Erythroblast (primary cell): Measurements from ENCODE around the gene BAAT.

Experiments used
- DNase-seq, 2 experiments: peaks; one replicate each; lab custom pipeline; 2025; lab: John Stamatoyannopoulos, UW
- GATA1 ChIP-seq: IDR thresholded peaks from 2 replicates; pipeline ENCODE4 v1.6.1; 2011; ENCODE audit warnings: low read depth, mild to moderate bottlenecking, control low read depth, low read length, moderate library complexity
- POLR2A ChIP-seq: IDR thresholded peaks from 2 replicates; pipeline ENCODE4 v1.6.1; 2011; ENCODE audit warnings: mild to moderate bottlenecking, low read length

The BAAT gene

DNA sequence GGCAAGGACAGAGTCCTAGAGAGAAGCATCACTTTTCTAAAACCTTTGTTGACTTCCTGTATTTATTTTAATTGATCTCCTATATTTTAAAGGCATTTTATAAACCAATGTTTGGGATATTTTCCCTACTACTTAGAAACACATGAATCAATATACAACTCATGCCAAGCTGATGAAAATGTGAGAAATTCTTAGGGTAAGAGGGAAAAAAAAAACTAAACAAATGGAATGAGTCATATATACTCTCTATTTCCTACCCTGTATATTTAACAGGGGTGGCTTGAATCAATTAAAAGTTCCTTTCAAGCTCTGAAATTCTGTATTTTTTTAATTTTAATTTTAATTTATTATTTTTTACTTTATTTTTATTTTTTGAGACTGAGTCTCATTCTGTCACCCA lies 19.6 kb downstream of the BAAT start:
- DNase-seq = no peak
- TF ChIP-seq GATA1 (no peak), POLR2A (no peak)

GRCh38 chr9:101362450-101362849 lies 22.4 kb downstream of the BAAT start:
- peak in 1 of 2 experiments; percentile 65 for DNase-seq
- no peak for TF ChIP-seq GATA1
- no peak for TF ChIP-seq POLR2A

DNA sequence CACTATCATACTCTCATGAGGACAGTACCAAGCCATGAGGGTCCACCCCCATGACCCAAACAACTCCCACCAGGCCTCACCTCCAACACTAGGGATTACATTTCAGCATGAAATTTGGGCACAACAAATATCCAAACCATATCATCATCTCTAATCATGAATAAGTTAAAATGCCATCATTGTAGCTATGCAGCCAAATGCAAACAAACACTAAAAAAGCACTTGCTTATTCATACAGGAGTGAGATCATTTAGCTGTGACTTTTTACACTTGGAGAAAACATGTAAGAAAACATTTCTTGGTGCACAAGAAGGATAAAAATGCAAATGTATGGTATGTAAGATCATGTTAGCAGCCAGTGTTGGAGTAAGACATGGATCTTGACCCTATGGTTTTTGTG lies 24.2 kb downstream of the BAAT start:
- no peak for DNase-seq

DNA sequence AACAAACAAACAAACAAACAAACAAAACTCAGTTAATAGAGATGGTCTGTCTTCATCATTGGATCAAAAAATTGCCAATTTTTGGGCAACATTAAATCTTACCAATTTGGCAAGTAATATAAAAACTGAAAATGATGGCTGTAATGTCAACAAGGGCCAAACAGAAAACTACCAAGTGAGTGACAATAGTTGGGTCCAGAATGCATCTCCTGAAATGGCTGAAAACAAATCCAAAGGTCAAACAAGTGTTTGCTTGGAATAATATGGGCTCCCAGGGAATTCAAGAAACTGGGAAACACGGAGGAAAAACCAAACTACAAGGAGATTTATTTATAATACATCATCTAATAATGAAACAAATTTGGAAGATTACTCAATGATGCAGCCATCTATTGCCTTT lies 25.1 kb downstream of the BAAT start:
- no peak for DNase-seq
- TF ChIP-seq POLR2A (no peak), GATA1 (no peak)

More for the DNA sequence above, 24.2 kb downstream of the BAAT start:
- TF ChIP-seq GATA1 = no peak
- no peak for TF ChIP-seq POLR2A

DNA sequence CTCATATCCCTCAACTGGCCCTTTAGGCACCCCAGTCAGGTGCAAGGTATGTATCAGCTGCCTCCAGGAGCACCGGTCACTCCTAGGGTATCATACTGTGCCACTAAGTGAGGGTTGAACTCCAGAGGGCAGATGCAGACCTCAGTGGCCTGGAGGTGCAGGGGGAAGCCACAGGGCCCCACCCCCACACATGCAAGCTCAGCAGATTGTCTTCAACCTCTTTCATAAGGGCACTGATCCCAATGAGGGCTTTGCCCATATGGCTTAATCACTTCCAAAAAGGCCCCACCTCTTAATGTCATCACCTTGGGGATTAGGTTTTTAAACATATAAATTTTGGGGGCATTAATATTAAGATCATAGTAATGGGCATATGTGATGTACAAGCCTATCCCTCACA lies 28.2 kb downstream of the BAAT start:
- no peak for TF ChIP-seq GATA1
- no peak for TF ChIP-seq POLR2A
- no peak for DNase-seq

GRCh38 chr9:101354765-101355708 lies 29.8 kb downstream of the BAAT start:
- DNase-seq = no peak
- TF ChIP-seq POLR2A = no peak
- no peak for TF ChIP-seq GATA1

DNA sequence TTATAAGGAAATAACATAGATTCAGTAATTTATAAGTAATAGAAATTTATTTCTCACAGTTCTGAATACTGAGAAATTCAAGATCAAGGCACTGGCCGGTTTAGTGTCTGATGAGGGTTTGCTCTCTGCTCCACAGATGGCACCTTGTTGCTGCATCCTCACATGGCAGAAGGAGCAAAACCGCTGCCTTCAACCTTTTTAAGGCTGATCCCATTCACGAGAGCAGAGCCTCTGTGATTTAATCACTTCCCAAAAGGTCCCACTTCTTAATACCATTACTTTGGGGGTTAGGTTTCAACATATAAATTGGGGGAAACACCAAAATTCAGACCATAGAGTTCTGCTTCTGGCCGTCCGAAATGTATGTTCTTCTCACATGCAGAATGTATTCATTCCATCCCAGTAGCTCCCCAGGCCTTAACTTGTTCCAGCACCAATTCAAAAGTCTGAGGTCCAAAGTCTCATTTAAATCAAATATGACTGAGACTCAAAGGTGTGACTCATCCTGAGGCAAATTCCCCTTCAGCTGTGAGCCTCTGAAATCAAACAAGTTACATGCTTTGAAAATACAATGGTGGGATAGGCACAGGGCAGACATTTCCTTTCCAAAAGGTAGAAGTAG lies 30.6 kb downstream of the BAAT start:
- DNase-seq = no peak
- TF ChIP-seq GATA1 (no peak), POLR2A (no peak)

- TF ChIP-seq GATA1 (no peak), POLR2A (no peak)
- no peak for DNase-seq
These were observed 31.1 kb downstream of the BAAT start for GRCh38 chr9:101353683-101354082.

DNA sequence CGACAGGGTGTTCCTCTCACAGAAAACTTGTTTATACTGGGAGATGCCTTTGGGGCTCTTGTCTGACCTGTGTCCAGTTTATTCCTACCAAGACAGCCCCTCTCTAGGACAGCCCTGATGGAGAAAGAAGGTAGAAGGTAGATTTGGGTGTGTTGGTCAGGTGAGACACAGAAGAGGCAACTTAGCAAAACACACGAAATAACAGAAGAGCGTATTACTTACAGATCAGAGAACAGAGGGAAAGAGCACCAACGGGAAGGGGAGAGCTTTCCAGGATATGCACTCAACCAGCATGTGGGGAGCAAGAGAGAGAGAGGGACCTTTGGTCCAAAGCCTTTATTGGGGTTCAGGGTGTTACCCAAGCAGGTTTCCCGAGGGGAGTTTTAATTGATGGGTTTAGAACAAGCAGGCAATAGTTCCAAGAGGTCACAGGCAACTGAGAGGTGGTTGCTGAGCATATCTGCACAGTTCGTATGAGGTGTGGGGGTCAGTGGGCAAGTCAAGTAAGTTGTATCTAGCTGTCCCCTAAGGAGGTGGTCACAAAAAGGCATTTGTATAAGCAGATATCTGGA lies 31.8 kb downstream of the BAAT start:
- DNase-seq = no peak

DNA sequence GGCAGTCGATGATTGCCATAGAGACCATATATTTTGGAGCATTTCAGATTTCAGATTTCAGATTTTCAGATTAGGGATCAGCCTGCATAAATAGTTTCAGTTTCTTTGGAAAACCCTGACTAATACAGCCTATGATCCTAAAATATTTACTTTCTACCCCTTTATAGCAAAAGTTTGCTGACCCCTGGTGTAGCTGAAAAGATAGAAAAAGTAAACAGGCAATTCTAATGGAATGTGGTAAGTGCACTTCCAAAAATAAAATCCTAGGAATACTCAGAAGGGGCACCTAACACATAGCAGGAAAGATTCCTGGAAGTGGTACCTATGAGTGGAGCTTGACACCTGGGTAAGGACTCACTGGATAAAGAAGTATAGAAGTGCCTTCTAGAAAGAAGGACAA lies 34.5 kb downstream of the BAAT start:
- DNase-seq = no peak
- TF ChIP-seq POLR2A (no peak), GATA1 (no peak)

More for the DNA sequence above, 31.8 kb downstream of the BAAT start:
- no peak for TF ChIP-seq GATA1
- TF ChIP-seq POLR2A = no peak

- DNase-seq = no peak
- TF ChIP-seq POLR2A (no peak), GATA1 (no peak)
These were observed 42.2 kb downstream of the BAAT start for GRCh38 chr9:101342595-101342994.

DNA sequence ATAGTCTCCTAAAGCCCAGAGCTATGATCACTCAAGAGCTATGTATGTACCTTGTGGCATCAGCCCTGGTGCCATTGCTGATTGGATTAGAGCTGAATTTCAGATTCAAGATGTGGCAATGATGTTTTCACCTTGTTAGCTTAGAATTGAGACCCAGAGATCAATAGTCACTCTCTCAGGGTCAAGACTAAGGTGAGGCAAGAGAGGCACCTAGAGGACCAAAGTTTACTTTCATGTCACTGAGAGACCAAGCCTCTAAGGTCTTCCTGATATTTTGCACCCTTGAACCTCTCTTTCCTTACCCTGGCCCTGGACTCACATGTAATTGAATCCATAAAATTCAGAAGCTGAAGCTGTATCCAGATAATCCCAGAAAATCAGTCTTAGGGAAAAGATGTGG lies 42.8 kb downstream of the BAAT start:
- no peak for DNase-seq
- TF ChIP-seq GATA1 (no peak), POLR2A (no peak)

- no peak for TF ChIP-seq GATA1
- no peak for TF ChIP-seq POLR2A
- DNase-seq = no peak
These were observed 47.6 kb downstream of the BAAT start for GRCh38 chr9:101337237-101337636.

DNA sequence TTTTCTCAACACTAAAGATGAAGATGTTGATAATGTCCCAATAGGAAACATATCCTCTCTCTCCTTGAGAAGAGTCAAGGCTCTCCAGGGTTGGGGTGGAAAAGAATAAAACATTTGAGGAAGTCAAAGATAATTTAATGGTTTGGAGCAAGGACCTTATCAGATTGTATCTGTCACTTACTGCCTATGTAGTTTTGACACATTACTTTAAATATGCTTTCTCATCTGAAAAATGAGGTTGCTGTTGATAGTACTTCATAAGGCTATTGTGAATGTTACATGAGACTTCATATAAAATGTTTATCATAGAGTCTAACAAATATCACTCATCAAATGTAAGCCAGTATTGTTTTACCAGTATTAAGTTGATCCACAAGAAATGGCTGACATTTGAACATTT lies 48.7 kb downstream of the BAAT start:
- DNase-seq = no peak
- TF ChIP-seq POLR2A (no peak), GATA1 (no peak)
